ENCODE data around the gene IL24. TPM values are rescaled to one million over a fixed set of nuclear protein-coding genes. Genes with fewer than 3 reads are reported as not detected.

IL24 gene
- total RNA-seq, 4 donors from 2014 or later = not detected

- no peaks in the 10 kb centered on the region for H3K27me3 ChIP-seq
- no peaks in the 10 kb centered on the region for H3K9me3 ChIP-seq
- DNase-seq = no peak
- H3K36me3 ChIP-seq = no peaks in the 10 kb centered on the region
- no peaks in the 10 kb centered on the region for H3K4me1 ChIP-seq
- H3K27ac ChIP-seq = no peak overlapping the region
- intact Hi-C loops (cut with DNase I; ENCODE audit: low total_unique reads) = no loop called here
- H3K4me3 ChIP-seq = no peak overlapping the region
- TF ChIP-seq POLR2A (IDR thresholded peaks at IDR 0.05) = no peak
Observed at GRCh38 chr1:206863266-206863665, 34.0 kb upstream of the IL24 start.

DNA sequence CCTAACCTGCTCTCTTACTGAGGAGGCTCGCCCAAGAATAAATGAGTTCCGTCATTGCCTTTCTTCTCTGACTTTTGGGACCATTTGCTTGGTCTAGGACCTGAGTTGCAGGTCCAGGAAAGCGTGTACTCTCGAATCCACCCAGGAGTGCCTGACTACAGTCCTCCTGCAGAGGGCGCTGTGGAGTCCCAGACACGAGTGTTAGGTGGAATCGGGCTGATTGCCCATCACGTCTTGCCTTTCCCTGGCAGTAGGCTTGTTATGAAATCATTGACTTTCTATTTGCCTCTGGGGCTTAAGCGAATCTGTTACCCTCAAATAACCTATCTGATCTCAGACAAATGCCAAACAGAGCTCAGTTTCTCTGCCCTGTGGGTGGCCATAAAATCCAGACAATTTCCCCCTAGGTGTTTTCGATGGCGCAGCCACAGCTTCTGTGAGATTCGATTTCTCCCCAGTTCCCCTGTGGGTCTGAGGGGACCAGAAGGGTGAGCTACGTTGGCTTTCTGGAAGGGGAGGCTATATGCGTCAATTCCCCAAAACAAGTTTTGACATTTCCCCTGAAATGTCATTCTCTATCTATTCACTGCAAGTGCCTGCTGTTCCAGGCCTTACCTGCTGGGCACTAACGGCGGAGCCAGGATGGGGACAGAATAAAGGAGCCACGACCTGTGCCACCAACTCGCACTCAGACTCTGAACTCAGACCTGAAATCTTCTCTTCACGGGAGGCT is 32.1 kb upstream of the IL24 start, which contains the start of gene IL20:
Gene IL20 (plus strand): TSS at position 685 of the 733 bp plus-strand sequence. CDS start 230 bp downstream, outside the sequence.
- H3K9me3 ChIP-seq = no peaks in the 10 kb centered on the region
- H3K27me3 ChIP-seq = no peaks in the 10 kb centered on the region
- intact Hi-C loops (cut with DNase I; ENCODE audit: low total_unique reads) = no loop called here
- peak; percentile 55 to 78 for DNase-seq
- no peaks in the 10 kb centered on the region for H3K4me1 ChIP-seq
- TF ChIP-seq CTCF (IDR thresholded peaks at IDR 0.05) (peak; percentile 40 to 61 (median 48)), POLR2A (IDR thresholded peaks at IDR 0.05) (no peak)
- peak within 1 kb of the TSS; percentile 64 to 82 for H3K27ac ChIP-seq
- H3K4me3 ChIP-seq = no peak within 1 kb of the TSS
- H3K36me3 ChIP-seq = no peaks in the 10 kb centered on the region

DNA sequence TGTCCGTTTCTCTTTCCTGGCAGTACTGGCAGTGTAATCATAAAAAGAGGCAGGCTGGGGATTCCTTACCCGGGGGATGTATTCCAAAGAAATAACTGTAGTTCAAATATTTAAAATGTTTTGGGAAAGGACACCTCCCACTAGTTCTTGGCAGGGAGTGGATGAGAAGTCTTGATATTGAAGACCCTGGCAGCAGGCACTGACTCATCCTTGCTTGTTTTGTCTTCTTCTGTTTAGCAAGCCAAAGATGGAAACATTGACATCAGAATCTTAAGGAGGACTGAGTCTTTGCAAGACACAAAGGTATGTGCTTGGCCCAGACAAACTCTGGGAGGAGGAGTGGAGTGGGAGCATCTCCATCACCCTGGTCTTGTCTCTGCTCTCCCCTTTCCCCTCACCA is 31.2 kb upstream of the IL24 start:
- TF ChIP-seq POLR2A (IDR thresholded peaks at IDR 0.05) (no peak), CTCF (IDR thresholded peaks at IDR 0.05) (no peak)

DNA sequence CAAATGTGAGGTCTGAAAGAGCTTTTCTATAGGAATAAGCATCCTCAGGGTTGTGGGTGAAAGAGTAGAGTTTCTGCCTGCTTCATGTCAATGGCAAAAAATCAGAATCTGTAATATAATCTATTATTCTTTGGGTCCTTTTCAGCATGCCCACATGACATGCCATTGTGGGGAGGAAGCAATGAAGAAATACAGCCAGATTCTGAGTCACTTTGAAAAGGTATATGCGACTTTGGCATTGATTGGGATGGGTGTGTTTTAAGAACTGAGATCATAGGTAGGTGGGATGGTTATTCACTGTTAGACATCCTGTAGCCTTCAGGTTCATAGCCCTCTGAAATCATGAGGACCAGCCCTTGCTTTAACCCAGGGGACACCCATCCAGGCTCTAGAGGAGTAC is 30.0 kb upstream of the IL24 start:
- TF ChIP-seq POLR2A (IDR thresholded peaks at IDR 0.05) (no peak), CTCF (IDR thresholded peaks at IDR 0.05) (no peak)
- Histone ChIP-seq H3K4me1 (no peaks in the 10 kb centered on the region), H3K4me3 (no peak overlapping the region), H3K27ac (no peak overlapping the region), H3K9me3 (no peaks in the 10 kb centered on the region), H3K36me3 (no peaks in the 10 kb centered on the region), H3K27me3 (no peaks in the 10 kb centered on the region)
- no peak for DNase-seq
- intact Hi-C loops (cut with DNase I; ENCODE audit: low total_unique reads) = no loop called here

More for the DNA sequence above, 31.2 kb upstream of the IL24 start:
- Histone ChIP-seq H3K27me3 (no peaks in the 10 kb centered on the region), H3K36me3 (no peaks in the 10 kb centered on the region), H3K27ac (peak overlapping the region; percentile 64 to 82), H3K4me1 (no peaks in the 10 kb centered on the region), H3K9me3 (no peaks in the 10 kb centered on the region), H3K4me3 (no peak overlapping the region)
- peak; percentile 17 to 63 for DNase-seq
- intact Hi-C loops (cut with DNase I; ENCODE audit: low total_unique reads) = no loop called here

DNA sequence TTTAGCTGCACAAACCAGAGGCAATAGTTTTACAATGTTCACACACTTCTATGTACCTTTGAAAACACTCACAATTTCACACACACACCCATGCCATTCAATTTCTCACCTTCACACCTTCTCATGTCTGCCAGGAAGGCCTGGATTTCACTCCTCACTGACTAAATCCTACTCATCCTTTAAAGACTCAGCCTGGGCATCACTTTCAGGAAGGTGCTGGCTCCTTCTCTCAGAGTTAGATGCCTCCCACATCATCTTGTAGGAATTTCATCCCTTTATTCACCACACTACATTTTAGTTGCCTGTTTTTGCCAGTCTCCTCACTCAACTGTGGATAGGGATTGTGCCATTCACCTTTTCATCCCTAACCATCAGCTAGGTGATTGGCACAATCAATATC is 29.5 kb upstream of the IL24 start:
- no peak for DNase-seq
- Histone ChIP-seq H3K4me3 (no peak overlapping the region), H3K36me3 (no peaks in the 10 kb centered on the region), H3K9me3 (no peaks in the 10 kb centered on the region), H3K27me3 (no peaks in the 10 kb centered on the region), H3K27ac (no peak overlapping the region), H3K4me1 (no peaks in the 10 kb centered on the region)
- no peak for TF ChIP-seq CTCF (IDR thresholded peaks at IDR 0.05)
- no peak for TF ChIP-seq POLR2A (IDR thresholded peaks at IDR 0.05)
- intact Hi-C loops (cut with DNase I; ENCODE audit: low total_unique reads) = no loop called here

Measured in uterus (tissue), 4 donors.